IPS-NIHi11 (cell line): ENCODE measurements around the gene PLPPR3.
"Not testable (repeated sequence)": the region's sequence is repeated elsewhere in the genome, so short reads cannot be mapped to it uniquely, and the experiment has no call there.

Source experiments
- DNase-seq: peaks from one replicate; pipeline ENCODE4 v3.0.0; 2012; ENCODE audit warnings: mixed read lengths, low spot score

Gene PLPPR3

DNA sequence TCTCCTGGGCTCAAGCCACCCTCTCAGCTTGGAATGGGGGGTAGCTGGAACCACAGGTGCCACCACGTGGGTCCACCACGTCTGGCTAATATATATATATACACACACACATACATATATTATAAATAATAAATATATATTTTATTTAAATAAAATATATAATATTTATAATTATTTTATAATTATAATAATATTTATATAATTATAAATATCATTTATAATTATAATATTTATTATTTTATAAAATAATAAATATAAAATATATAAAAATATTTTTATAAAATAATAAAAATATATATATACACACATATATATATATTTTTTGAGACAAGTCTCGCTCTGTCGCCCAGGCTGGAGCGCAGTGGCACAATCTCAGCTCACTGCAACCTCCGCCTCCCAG, 32.8 kb upstream of the PLPPR3 start:
- DNase-seq, result no peak

DNA sequence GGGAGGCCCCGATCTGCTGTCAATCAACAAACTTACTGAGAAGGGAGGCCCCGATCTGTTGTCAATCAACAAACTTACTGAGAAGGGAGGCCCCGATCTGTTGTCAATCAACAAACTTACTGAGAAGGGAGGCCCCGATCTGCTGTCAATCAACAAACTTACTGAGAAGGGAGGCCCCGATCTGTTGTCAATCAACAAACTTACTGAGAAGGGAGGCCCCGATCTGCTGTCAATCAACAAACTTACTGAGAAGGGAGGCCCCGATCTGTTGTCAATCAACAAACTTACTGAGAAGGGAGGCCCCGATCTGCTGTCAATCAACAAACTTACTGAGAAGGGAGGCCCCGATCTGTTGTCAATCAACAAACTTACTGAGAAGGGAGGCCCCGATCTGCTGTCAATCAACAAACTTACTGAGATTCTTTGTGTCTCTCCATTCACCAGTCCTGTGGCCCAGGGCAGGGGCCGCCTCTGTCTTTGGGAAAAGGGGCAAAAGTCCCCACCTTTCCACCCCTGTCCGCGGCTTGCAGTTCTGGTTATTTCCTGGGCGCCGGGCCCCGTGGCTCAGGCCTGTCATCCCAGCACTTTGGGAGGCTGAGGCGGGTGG, 32.0 kb upstream of the PLPPR3 start:
- not testable (repeated sequence) for DNase-seq

DNA sequence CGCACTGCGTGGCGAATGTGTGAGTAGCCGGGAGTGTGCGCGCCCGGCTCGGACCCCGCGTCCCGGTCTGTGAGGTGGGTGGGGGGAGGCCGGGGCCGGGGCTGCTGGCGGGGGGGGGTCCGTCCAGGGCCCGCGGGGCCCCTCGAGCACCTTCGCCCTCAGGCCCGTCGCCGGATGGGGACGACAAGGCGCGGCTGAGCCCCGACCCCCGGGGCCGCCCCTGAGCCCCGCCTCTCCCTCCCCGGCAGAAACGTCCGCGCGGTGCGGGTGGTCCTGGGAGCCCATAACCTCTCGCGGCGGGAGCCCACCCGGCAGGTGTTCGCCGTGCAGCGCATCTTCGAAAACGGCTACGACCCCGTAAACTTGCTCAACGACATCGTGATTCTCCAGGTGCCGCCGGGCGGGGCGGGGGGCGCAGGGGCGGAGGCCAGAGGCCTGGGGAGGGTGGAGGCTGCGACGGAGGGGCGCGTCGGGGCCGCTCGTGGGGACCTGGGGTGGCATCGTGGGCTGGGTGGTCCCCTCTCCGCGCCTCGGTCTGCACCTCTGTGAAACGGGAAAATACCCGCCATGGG, 31.3 kb upstream of the PLPPR3 start:
- no peak for DNase-seq

DNA sequence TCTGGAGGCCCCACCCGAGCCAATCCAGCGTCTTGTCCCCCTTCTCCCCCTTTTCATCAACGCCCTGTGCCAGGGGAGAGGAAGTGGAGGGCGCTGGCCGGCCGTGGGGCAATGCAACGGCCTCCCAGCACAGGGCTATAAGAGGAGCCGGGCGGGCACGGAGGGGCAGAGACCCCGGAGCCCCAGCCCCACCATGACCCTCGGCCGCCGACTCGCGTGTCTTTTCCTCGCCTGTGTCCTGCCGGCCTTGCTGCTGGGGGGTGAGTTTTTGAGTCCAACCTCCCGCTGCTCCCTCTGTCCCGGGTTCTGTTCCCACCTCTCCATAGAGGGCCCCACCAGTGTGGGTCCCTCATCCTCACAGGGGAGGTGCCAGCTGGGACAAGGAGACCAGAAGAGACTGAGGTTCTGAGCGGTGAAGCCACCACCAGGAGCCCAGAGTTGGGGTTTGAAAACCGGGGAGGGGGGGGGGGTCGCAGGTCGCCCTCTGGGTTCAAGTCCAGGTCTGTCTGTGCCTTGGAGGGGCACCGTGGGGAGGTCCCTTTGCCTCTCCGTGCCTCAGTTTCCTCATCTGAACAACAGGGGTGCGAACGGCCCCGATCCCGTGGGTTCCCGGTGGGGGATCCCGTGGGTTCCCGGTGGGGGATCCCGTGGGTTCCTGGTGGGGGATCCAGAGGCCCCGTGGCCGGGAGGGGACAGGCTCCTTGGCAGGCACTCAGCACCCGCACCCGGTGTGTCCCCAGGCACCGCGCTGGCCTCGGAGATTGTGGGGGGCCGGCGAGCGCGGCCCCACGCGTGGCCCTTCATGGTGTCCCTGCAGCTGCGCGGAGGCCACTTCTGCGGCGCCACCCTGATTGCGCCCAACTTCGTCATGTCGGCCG, 30.6 kb upstream of the PLPPR3 start, which contains the start of gene ELANE:
TSS of gene ELANE (plus strand) at position 168 of the 878 bp plus-strand sequence. CDS start at position 194, 26 bp downstream.
- no peak for DNase-seq

DNA sequence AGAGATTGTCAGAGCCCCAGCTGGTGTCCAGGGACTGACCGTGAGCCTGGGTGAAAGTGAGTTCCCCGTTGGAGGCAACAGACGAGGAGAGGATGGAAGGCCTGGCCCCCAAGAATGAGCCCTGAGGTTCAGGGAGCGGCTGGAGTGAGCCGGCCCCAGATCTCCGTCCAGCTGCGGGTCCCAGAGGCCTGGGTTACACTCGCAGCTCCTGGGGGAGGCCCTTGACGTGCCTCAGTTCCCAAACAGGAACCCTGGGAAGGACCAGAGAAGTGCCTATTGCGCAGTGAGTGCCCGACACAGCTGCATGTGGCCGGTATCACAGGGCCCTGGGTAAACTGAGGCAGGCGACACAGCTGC, 29.2 kb upstream of the PLPPR3 start:
- DNase-seq, result no peak

DNA sequence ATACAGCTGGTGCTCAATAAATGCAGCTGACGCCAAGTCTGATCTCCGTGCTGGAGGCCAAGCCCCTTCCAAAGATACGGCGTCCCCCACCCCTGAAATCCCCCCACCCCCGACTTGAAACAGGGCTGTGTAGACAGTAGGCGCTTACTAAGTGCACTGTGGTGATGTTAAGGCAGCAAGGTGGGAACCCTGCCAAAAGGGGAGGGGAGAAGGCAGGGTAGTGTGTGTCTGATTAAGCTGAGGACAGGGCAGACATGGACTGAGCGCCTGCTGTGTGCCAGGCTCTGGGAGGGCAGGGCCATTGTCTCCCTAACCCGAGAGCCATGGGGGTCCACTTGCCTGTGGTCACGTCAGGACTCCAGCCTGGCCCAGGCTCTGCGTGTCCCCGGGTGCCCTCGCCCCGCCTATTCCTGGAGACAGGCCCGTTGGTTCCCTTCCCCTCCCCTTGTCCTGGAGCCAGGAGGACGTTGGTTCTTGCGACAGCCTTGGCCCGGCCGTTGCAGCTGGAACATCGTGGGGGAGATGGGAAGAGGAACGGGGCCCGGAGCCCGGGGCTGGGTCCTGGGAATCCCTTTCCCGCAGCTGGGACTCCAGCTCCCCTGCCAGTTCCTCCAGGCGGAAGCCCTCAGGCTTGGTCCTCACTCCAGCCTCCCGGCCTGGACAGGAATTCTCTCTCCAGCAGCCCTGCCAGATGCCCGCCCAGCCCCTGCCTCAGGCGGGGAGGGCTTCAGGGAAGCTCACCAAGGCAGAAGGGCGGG, 28.6 kb upstream of the PLPPR3 start:
- peak; percentile 70 for DNase-seq

DNA sequence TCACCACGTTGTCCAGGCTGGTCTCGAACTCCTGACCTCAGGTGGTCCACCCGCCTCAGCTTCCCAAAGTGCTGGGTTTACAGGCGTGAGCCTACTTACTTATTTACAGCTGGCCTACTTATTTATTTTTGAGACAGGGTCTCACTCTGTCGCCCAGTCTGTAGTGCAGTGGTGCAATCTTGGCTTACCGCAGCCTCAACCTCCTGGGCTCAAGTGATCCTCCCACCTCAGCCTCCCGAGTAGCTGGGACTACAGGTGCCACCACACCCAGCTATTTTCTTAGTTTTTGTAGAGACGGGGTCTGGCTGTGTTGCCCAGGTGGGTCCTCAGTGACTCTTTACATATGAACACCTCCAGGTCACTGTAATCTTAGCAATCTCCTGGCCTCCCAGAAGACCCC, 27.4 kb upstream of the PLPPR3 start:
- not testable (repeated sequence) for DNase-seq

DNA sequence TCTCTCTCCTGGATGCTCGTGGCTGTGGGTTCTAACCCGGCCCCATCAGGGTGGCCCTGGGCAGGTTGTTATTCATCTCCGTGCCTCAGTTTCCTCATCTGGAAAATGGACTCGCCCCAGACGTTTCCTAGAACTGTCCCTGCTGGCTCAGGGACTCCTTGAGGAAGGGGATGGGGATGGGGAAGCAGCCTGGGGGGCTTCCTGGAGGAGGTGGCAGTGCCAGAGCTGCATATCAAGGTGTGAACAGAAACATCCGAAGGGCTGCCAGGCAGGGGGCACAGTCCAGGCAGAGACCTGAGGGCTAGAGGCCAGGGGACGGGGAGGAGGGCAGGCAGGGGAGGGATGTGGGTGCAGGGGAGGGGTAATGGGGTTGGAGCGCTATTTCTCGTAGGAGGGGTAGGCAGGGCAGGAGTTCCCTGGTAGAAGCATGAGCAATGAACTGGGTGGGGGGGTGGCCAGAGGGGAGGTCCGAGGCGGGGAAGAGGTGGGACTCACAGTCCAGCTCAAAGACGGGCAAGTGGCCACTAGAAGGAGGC, 26.7 kb upstream of the PLPPR3 start:
- DNase-seq, result no peak

DNA sequence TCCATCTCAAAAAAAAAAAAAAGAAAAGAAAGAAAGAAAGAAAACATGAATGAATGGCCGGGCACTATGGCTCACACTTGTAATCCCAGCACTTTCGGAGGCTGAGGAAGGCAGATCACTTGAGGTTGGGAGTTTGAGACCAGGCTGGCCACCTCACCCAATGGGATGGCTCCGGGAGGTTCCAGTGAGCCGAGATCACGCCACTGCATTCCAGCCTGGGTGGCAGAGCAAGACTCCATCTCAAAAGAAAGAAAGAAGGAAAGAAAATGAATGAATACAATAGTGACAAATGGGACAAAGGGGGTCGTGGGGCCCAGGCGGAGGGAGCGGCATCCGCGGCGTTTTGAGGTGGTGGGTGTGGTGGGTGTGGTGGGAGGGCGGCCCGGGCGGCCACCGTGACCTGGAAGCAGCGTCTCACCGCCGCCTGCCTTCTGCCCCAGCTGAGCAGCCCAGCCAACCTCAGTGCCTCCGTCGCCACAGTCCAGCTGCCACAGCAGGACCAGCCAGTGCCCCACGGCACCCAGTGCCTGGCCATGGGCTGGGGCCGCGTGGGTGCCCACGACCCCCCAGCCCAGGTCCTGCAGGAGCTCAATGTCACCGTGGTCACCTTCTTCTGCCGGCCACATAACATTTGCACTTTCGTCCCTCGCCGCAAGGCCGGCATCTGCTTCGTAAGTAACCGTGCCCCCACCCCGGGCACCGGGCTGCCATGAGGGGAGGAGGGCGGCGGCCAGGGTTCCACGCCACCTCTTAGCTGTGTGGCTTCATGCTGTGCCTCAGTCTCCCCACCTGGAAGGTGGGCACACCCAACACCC, 24.2 kb upstream of the PLPPR3 start:
- DNase-seq, result no peak

DNA sequence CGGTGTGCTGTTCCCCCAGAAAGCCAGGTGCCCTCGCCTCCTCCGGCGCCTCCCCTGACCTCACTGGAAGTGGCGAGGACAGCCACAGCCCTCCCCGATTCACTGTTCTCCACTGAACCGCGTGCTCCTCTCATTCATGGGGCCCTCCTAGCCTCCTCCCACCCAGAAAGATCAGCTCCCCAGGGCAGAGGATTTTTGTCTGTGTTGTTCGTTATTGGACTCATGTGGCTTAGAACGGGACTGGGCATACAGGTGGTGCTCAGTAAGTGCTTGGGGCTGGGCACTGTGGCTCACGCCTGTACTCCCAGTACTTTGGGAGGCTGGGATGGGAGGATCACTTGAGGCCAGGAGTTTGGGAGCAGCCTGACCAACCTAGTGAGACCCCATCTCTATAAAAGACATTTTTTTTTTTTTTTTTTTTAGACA, 22.8 kb upstream of the PLPPR3 start:
- no peak for DNase-seq

DNA sequence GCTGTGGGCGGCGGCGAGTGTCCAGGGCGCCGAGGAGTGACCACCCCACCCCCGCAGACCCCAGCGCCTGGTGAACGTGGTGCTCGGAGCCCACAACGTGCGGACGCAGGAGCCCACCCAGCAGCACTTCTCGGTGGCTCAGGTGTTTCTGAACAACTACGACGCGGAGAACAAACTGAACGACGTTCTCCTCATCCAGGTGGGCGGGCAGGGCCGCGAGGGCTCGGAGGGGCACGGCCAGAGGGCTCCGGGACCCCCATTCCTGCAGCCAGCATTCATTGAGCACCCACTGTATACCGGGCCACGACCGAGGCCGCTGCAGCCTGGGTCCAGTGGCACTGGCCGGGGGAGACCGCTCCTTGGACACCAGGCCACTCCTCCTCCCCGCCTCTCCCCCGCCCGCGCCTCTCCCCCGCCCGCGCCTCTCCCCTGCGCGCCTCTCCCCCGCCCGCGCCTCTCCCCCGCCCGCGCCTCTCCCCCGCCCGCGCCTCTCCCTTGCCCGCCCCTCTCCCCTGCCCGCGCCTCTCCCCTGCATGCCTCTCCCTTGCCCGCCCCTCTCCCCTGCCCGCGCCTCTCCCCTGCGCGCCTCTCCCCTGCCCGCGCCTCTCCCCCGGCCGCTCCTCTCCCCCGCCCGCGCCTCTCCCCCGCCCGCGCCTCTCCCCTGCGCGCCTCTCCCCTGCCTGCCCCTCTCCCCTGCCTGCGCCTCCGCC, 22.2 kb upstream of the PLPPR3 start:
- no peak for DNase-seq

DNA sequence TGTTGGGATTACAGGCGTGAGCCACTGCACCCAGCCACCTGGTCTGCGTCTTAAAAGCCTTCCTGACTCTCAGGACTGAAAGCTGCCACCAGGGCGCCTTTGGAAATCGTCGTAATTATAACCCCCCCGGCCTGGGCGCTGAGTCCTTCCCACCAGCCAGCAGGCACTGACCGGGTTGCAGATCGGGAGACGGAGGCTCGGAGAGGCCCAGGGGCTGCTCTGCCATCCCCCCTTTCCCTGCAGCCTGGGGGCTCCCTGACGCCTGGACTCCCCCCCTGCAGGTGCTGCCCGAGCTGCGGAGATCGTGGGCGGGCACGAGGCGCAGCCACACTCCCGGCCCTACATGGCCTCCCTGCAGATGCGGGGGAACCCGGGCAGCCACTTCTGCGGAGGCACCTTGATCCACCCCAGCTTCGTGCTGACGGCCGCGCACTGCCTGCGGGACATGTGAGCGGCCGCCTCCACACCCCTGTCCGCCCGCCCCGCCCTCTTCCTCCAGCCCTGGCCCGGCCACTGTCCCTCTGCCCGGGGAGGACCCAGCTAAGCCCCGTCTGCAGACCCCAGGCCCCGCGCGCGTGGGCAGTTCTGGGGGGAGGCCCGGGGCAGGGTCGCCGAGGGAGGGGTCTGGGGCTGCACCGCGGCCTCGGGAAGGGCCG, 21.6 kb upstream of the PLPPR3 start:
- DNase-seq, result peak; percentile 62

DNA sequence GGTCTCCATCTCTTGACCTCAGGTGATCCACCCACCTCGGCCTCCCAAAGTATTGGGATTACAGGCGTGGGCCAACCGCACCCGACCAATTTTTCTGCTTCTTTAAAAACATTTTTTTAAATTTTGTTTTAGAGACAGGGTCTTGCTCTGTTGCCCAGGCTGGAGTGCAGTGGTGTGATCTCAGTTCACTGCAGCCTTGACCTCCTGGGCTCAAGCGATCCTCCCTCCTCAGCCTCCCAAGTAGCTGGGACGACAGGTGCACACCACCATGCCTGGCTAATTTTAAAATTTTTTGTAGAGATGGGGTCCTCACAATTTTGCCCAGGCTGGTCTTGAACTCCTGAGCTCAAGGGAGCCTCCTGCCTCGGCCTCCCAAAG, 21.0 kb upstream of the PLPPR3 start:
- DNase-seq, result not testable (repeated sequence)

DNA sequence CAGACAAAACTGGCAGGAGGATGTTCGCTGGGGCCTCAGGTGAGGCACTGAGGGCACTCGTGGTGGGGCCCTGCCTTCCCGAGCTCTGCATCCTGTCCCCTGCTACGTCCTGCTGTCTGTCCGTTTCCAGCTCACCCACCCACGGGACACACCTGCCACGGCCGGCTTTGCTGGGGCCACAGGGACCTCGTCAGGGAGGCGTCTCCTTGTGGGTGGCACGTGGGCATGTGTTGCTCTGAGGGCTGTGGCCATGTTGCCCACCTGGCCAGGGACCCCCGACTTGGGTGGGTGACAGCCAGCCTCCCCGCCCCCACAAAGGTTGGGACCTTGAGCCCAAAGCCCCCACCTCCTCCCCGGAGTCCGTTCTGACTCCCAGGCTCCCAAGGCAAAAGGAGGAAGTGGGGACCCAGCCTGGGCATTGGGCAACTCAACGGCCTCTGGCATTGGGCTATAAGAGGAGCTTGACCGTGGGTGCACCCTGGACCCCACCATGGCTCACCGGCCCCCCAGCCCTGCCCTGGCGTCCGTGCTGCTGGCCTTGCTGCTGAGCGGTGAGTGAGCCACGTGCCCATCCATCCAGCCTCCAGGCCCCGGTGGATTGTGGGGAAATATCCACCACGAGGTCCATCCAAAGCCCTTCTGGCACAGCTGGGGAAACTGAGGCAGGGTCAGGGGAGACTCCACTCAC, 18.9 kb upstream of the PLPPR3 start, which contains the start of gene PRTN3:
TSS of gene PRTN3 (plus strand) at position 481 of the 688 bp plus-strand sequence. CDS start at position 491, 10 bp downstream.
- DNase-seq, result no peak

DNA sequence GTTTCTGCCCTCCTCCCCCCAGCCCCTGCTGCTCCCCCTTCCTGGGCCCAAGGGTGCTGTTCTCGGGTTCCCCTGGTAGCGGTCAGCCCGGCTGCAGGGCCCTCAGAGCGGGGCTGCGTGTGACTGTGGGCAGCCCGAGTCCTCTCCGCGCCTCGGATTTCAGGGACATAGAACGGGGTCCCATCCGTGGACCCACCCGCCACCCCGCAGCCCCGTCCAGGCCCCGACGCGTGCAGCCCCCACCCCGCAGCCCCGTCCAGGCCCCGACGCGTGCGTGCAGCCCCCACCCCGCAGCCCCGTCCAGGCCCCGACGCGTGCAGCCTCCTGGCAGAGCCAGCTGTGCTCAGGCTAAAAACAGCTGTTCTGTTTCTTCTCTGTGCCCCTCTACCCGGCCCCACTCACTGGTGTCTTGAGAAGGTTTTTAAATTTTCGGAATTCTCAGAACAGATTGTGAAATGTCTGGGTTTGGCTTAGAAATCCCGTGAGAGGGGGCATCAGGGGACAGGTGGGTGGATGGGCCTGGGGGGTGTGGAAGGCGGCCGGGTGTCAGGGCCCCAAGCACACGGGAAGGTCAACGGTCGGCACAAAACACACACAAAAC, 13.6 kb upstream of the PLPPR3 start:
- DNase-seq, result no peak

DNA sequence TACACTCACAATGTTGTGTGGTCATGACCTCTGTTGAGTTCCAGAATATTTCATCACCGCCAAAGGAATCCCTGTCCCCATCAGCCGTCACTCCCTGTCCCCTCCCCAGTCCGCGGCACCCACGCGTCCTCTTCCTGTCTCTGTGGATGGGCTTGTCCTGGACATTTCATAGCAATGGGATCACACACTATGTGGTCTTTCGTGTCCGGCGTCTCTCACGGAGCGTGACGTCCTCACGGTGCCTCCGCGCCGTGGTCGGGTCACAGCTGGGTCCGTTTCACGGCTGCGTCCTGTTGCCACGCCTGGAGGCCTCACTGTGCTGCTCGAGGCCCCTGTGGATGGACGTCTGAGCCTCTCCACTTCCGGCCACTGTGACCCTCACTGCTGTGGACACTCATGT, 12.5 kb upstream of the PLPPR3 start:
- no peak for DNase-seq

DNA sequence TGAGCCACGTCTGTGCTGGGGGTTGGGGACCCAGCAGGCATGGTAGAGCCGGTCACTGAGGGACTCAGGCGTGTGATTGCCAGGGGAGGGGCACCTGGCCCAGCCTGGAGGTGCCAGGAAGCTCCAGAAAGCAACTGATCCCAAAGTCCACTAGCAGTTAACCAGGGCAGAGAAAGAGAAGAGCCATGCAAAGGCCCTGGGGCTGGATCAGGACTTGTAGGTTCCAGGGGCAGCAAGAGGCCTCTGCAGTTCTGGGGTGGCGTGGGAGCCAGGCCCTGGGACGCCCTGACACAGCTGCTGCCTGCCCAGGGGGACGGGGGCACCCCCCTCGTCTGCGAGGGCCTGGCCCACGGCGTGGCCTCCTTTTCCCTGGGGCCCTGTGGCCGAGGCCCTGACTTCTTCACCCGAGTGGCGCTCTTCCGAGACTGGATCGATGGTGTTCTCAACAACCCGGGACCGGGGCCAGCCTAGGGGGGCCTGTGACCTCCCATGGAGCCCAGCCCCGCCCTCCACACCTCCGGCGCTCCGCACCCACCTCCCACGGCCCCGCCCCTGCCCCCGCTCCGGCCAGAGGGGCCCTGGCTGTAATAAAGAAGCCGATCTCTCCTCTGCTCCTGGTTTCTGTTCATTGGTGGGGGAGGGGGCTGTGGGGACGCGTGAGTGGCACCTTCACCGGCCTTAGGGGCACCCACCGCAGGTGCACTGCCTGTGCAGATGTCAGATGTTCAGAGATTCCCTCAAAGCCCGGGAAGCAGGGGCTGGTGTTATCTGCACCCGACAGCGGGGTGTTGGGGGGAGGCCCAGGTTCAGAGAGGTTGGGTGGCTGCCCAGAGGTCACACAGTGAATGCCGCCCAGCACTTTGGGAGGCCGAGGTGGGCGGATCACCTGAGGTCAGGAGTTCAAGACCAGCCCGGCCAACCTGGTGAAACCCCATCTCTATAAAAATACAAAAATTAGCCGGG, 9.9 kb upstream of the PLPPR3 start:
- DNase-seq, result no peak
